Spleen (tissue), 11 donors: ENCODE measurements around the gene MBD2. TPM values are rescaled to one million over a fixed set of nuclear protein-coding genes. Genes with fewer than 3 reads are reported as not detected.

ENCODE experiments used
- DNase-seq: peaks from one replicate; pipeline ENCODE4 v3.0.0-alpha.2; 2020
- H3K27ac ChIP-seq, 8 donors: fragments of 200-600 bp; sonication (generic) in 7 of 8; 1 replicate in 4 of 8; 2 replicates in 4 of 8; pipeline versions ENCODE4 v1.5.0 to v1.8.0; 2016 to 2021; ENCODE audit warnings: inconsistent platforms in 4 of 8, mild to moderate bottlenecking in 4 of 8, moderate library complexity in 1 of 8
- H3K27me3 ChIP-seq, 7 donors: fragments of 200-600 bp; sonication (generic) in 6 of 7; replicated peaks in 1 of 7; 1 replicate in 4 of 7; 2 replicates in 3 of 7; pipeline versions ENCODE4 v1.5.0 to v1.8.0; 2016 to 2021; ENCODE audit warnings: inconsistent platforms in 3 of 7, mild to moderate bottlenecking in 1 of 7
- H3K36me3 ChIP-seq, 6 donors: fragments of 200-600 bp; sonication (generic) in 5 of 6; 1 replicate in 4 of 6; 2 replicates in 2 of 6; pipeline versions ENCODE4 v1.5.0 to v1.8.0; 2016 to 2021; ENCODE audit warnings: inconsistent platforms in 2 of 6
- H3K4me1 ChIP-seq, 6 donors: fragments of 200-600 bp; sonication (generic) in 5 of 6; 1 replicate in 3 of 6; 2 replicates in 3 of 6; pipeline versions ENCODE4 v1.5.0 to v1.8.0; 2016 to 2021; ENCODE audit warnings: inconsistent platforms in 3 of 6
- H3K4me3 ChIP-seq, 8 donors: fragments of 200-600 bp; sonication (generic) in 7 of 8; 1 replicate in 4 of 8; 2 replicates in 4 of 8; pipeline versions ENCODE4 v1.5.0 to v1.8.0; 2016 to 2021; ENCODE audit warnings: inconsistent platforms in 4 of 8, mild to moderate bottlenecking in 4 of 8, moderate library complexity in 2 of 8
- H3K9me3 ChIP-seq, 8 donors: fragments of 200-600 bp; sonication (generic) in 7 of 8; 1 replicate in 4 of 8; 2 replicates in 4 of 8; pipeline versions ENCODE4 v1.5.0 to v1.8.0; 2016 to 2021; ENCODE audit warnings: inconsistent platforms in 4 of 8
- CTCF ChIP-seq, 11 experiments: fragments of 200-600 bp in 7 of 11; fragments of 450-650 bp in 4 of 11; sonication (generic) in 4 of 11; IDR thresholded peaks in 8 of 11; conservative IDR thresholded peaks in 3 of 11; 1 replicate in 7 of 11; 2 replicates in 4 of 11; pipeline versions ENCODE4 v1.4.0 to v1.8.0; 2016 to 2021; ENCODE audit warnings: antibody characterized with exemption in 11 of 11, inconsistent platforms in 4 of 11, mild to moderate bottlenecking in 1 of 11
- POLR2A ChIP-seq, 3 donors: fragments of 450-650 bp; IDR thresholded peaks; one replicate each; pipeline ENCODE4 v1.5.1; 2017; ENCODE audit warnings: antibody characterized with exemption in 3 of 3, mild to moderate bottlenecking in 1 of 3
- POLR2AphosphoS5 ChIP-seq, 3 donors: sonication (generic); formaldehyde crosslinking; IDR thresholded peaks; one replicate each; pipeline ENCODE4 v1.5.1; 2017; ENCODE audit warnings: antibody characterized with exemption in 3 of 3
- WGBS, 5 donors: extraction: QIAGEN DNeasy Blood & Tissue Kit in 3 of 5; methylation state at CpG; one replicate each; pipeline versions ENCODE4 v1.1.5 to v1.1.7; 2013 to 2018; 5-methylcytosine and 5-hydroxymethylcytosine counted together
- intact Hi-C: fragments of 100-400 bp; cut with DNase I; formaldehyde crosslinking; loops from one replicate; pipeline ENCODE4 v1.15.0; 2023; ENCODE audit warnings: low total_unique reads
- polyA plus RNA-seq, 3 donors: library from polyadenylated mRNA; stranded (reverse); fragments of 200-250 nt; gene quantifications; one replicate each; pipeline ENCODE4 v1.2.1, GENCODE V29; 2013
- total RNA-seq, 7 donors: library from RNA; depleted of rRNA in 3 of 7; stranded (reverse); fragments of >200 nt in 3 of 7; fragmentation: NEBNext Ultra II Directional in 4 of 7; extraction: Animal tissue kit (Norgen Biotek cat#: 25700) in 4 of 7; gene quantifications; one replicate each; pipeline versions ENCODE4 v1.1.0 to v1.2.1, GENCODE V29; 2016 to 2021
- donor health status: healthy with polysubstance abuse.
- donor health status: DM: no; HTN: no; CAD: no; lungs with moderate emphysema.
- donor health status: DM: no; HTN: no; CAD: no.
- donor health status: Bipolar disorder and iron deficiency.
- donor health status: healthy.
- donor health status: DM: no; HTN: no; CAD: no.
- donor health status: DM: yes; HTN: yes; CAD: no.

MBD2 gene
- total and polyA plus RNA-seq, 10 donors: 40.7 to 119 (median 54.9) TPM

- Histone ChIP-seq H3K9me3 (no peaks in the 10 kb centered on the region), H3K36me3 (no peaks in the 10 kb centered on the region), H3K27ac (no peak overlapping the region), H3K27me3 (no peaks in the 10 kb centered on the region), H3K4me1 (peaks cover 0 to 30% (median 18%) of the 10 kb centered on the region in 6 donors), H3K4me3 (no peak overlapping the region)
- DNase-seq: no peak
- 88 to 96% (median 94%) methylated on average over 8 of the region's 8 CpGs for WGBS, 5 donors
- intact Hi-C loops: no loop called here
- no peak for TF ChIP-seq CTCF (IDR thresholded peaks at IDR 0.05 in 8 of 11, conservative IDR thresholded peaks at IDR 0.05 in 3 of 11)
- no peak for TF ChIP-seq POLR2A (IDR thresholded peaks at IDR 0.05)
- no peak for TF ChIP-seq POLR2AphosphoS5 (IDR thresholded peaks at IDR 0.05)
These were observed 11.4 kb upstream of the MBD2 start for GRCh38 chr18:54235871-54236270.

- TF ChIP-seq POLR2AphosphoS5 (IDR thresholded peaks at IDR 0.05) (no peak), CTCF (IDR thresholded peaks at IDR 0.05 in 8 of 11, conservative IDR thresholded peaks at IDR 0.05 in 3 of 11) (no peak), POLR2A (IDR thresholded peaks at IDR 0.05) (no peak)
- no peaks in the 10 kb centered on the region for H3K27me3 ChIP-seq
- no peak overlapping the region for H3K4me3 ChIP-seq
- DNase-seq: no peak
- no peaks in the 10 kb centered on the region for H3K9me3 ChIP-seq
- H3K36me3 ChIP-seq: no peaks in the 10 kb centered on the region
- no peak overlapping the region for H3K27ac ChIP-seq
- WGBS, 5 donors: 94 to 98% (median 96%) methylated on average over 5 of the region's 5 CpGs
- intact Hi-C loops: no loop called here
- peaks cover 0 to 8% (median 2%) of the 10 kb centered on the region in 6 donors for H3K4me1 ChIP-seq
These were observed 9.3 kb upstream of the MBD2 start for GRCh38 chr18:54233747-54234146.

GRCh38 chr18:54233228-54233625 lies 8.8 kb upstream of the MBD2 start:
- no peak for TF ChIP-seq POLR2A (IDR thresholded peaks at IDR 0.05)
- TF ChIP-seq CTCF (IDR thresholded peaks at IDR 0.05 in 8 of 11, conservative IDR thresholded peaks at IDR 0.05 in 3 of 11): no peak
- no peak for TF ChIP-seq POLR2AphosphoS5 (IDR thresholded peaks at IDR 0.05)
- no peaks in the 10 kb centered on the region for H3K27me3 ChIP-seq
- no peaks in the 10 kb centered on the region for H3K36me3 ChIP-seq
- H3K4me3 ChIP-seq: no peak overlapping the region
- peaks cover 0 to 3% (median 0%) of the 10 kb centered on the region in 6 donors for H3K4me1 ChIP-seq
- no peak overlapping the region for H3K27ac ChIP-seq
- DNase-seq: no peak
- no peaks in the 10 kb centered on the region for H3K9me3 ChIP-seq
- intact Hi-C loops: no loop called here
- 75 to 94% (median 82%) methylated on average over 3 of the region's 3 CpGs for WGBS, 5 donors

- WGBS, 5 donors: 93 to 97% (median 94%) methylated on average over 7 of the region's 7 CpGs
- no peak overlapping the region for H3K27ac ChIP-seq
- no peaks in the 10 kb centered on the region for H3K4me1 ChIP-seq
- no peak overlapping the region for H3K4me3 ChIP-seq
- TF ChIP-seq POLR2AphosphoS5 (IDR thresholded peaks at IDR 0.05) (no peak), CTCF (IDR thresholded peaks at IDR 0.05 in 8 of 11, conservative IDR thresholded peaks at IDR 0.05 in 3 of 11) (no peak), POLR2A (IDR thresholded peaks at IDR 0.05) (no peak)
- intact Hi-C loops: no loop called here
- no peak for DNase-seq
- no peaks in the 10 kb centered on the region for H3K27me3 ChIP-seq
- no peaks in the 10 kb centered on the region for H3K9me3 ChIP-seq
- no peaks in the 10 kb centered on the region for H3K36me3 ChIP-seq
These were observed 8.2 kb upstream of the MBD2 start for GRCh38 chr18:54232485-54233227.
